SK-N-MC (cell line): ENCODE data around the gene CCDC15.

Experiments
- EZH2 ChIP-seq: fragments of 200-600 bp; sonication (generic); IDR thresholded peaks from one replicate; pipeline ENCODE4 v1.6.1; 2017; ENCODE audit warnings: antibody characterized with exemption
- FOXP2 ChIP-seq: optimal IDR thresholded peaks from 2 replicates; pipeline ENCODE3; 2011; ENCODE audit warnings: mild to moderate bottlenecking, moderate library complexity; ENCODE audit not compliant: insufficient read depth; ENCODE audit errors: extremely low read length, control extremely low read depth
- POLR2AphosphoS5 ChIP-seq: IDR thresholded peaks from 2 replicates; pipeline ENCODE4 v1.6.1; 2012; ENCODE audit warnings: mild to moderate bottlenecking, low read depth, low read length, borderline replicate concordance

DNA sequence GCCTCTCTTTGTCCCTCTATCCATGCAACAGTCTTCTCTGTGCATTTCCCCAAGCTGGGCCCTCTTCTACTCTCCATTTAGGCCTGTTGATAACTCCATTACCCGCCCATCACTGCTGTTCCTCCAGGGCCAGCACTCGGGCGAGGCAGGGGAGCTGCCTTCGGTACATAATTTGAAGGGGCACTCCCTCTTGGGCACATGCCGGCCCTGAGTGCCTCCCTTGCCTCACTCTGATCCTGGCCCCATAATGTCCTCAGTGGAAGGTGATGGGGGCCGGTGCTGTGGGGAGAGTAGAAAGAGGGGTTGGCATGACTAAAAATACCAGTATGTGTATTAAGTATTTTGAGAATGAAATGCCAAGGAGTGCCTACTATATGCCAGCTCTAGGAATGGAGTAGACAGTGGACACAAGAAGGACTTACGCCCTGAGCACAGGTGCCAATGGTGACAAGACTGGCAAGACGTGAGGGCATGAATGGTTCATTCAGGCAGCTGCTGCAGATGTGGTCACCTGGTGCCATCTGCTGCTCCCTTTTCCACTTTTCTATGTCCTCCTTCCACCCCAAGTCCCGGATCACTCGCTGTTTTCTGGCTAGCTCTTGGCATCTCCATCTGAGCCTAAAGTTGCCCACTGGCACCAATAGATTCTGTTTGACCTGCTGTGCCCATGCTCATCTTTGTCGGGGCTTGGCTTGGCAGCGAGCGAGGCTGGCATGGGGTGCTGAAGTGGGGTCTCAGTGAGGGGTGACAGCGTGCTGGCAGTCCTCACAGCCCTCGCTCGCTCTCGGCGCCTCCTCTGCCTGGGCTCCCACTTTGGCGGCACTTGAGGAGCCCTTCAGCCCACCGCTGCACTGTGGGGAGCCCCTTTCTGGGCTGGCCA lies 134.8 kb downstream of the CCDC15 start:
- TF ChIP-seq EZH2 (no peak), POLR2AphosphoS5 (no peak), FOXP2 (no peak)
